ENCODE results near the gene NME7. TPM values are rescaled to one million over a fixed set of nuclear protein-coding genes. Genes with fewer than 3 reads are reported as not detected.
"Not testable (repeated sequence)": the region's sequence is repeated elsewhere in the genome, so short reads cannot be mapped to it uniquely, and the experiment has no call there.

The NME7 gene
- total RNA-seq, 1 donor from 2014 or later, result 25.7 TPM

DNA sequence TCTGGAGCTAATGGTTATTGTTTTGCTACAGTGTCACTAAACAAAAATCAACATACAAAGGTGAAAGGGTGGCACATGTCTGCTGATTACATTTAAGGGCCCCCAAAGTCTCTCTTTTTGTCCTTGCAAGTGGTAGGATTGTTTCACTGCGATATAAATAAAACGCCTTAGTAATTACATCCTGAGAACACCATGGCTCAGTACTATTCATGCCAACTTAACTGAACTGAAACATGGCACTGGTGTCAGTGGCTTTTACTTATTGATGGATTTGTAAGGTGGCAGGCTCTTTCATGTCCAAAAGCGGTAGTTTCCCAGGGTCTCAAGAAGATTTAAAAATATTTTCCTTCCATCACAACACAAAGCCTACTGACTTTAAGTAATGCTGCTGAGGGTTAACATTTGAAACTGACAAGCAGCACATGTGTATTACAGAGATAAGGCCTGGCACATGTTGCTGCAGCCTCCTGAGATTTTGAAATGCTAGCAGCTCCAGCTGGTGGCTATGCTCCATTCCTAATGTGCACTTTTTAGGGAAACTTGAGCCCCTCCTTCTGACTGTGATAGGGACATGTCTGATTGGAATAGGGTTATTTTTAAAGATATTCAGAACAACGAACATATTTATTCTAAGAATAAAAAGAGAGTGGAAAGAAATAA lies 174.3 kb downstream of the NME7 start:
- DNase-seq (ENCODE audit: low read depth, low spot score), result no peak
- Mint-ChIP-seq H3K36me3 (ENCODE audit: low read depth) (peaks cover 9% of the 10 kb centered on the region), H3K27me3 (ENCODE audit: low read depth) (no peaks in the 10 kb centered on the region), H3K9me3 (peaks cover 3% of the 10 kb centered on the region), H3K27ac (ENCODE audit: unreplicated experiment) (no peak overlapping the region), H3K4me1 (peaks cover 8% of the 10 kb centered on the region), H3K4me3 (no peak overlapping the region)
- TF ChIP-seq, protein P1, sequence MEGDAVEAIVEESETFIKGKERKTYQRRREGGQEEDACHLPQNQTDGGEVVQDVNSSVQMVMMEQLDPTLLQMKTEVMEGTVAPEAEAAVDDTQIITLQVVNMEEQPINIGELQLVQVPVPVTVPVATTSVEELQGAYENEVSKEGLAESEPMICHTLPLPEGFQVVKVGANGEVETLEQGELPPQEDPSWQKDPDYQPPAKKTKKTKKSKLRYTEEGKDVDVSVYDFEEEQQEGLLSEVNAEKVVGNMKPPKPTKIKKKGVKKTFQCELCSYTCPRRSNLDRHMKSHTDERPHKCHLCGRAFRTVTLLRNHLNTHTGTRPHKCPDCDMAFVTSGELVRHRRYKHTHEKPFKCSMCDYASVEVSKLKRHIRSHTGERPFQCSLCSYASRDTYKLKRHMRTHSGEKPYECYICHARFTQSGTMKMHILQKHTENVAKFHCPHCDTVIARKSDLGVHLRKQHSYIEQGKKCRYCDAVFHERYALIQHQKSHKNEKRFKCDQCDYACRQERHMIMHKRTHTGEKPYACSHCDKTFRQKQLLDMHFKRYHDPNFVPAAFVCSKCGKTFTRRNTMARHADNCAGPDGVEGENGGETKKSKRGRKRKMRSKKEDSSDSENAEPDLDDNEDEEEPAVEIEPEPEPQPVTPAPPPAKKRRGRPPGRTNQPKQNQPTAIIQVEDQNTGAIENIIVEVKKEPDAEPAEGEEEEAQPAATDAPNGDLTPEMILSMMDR (conservative IDR thresholded peaks at IDR 0.05), result no peak

DNA sequence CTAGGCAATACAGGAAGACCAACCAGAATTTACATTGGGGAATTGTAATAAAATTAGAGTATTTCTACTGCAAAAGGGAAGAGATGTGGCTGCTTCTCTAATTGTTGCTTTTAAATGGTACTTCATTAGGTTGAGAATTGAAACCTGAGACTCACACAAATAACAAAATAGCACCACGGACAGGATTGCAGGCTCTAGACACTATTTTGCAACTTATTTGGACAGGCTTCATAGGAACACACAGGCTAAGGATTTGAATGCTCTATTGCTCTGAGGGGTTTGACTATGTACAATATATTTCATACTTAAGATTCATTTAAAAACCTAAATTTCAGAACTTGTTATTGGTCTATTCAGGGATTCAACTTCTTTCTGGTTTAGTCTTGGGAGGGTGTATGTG lies 181.5 kb downstream of the NME7 start:
- H3K4me1 Mint-ChIP-seq, result no peaks in the 10 kb centered on the region
- H3K9me3 Mint-ChIP-seq, result no peaks in the 10 kb centered on the region
- H3K36me3 Mint-ChIP-seq (ENCODE audit: low read depth), result no peaks in the 10 kb centered on the region
- no peaks in the 10 kb centered on the region for H3K27me3 Mint-ChIP-seq (ENCODE audit: low read depth)
- TF ChIP-seq, protein P1 (conservative IDR thresholded peaks at IDR 0.05), result no peak
- no peak overlapping the region for H3K4me3 Mint-ChIP-seq
- no peak for DNase-seq (ENCODE audit: low read depth, low spot score)
- H3K27ac Mint-ChIP-seq (ENCODE audit: unreplicated experiment), result no peak overlapping the region

DNA sequence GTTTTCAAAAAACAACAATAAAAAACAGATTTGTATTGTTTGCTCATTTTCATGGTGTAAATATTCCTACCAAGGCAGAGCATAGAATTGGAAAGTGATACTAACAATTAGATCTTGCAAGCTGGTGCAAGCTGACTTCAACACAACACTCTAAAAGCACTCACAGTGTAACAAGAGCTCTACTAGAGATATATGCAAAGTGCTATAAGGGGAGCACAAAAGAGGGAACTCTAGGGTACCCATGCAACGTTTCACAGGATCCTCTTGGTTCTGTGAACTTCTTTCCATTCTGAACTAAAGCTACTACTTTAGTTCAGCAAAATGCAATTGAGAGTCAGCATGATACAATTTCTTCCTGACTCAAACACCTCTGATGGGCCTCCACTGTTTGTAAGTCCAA lies 182.8 kb downstream of the NME7 start:
- TF ChIP-seq, protein P1 (conservative IDR thresholded peaks at IDR 0.05), result no peak
- H3K9me3 Mint-ChIP-seq, result no peaks in the 10 kb centered on the region
- no peaks in the 10 kb centered on the region for H3K27me3 Mint-ChIP-seq (ENCODE audit: low read depth)
- no peak overlapping the region for H3K27ac Mint-ChIP-seq (ENCODE audit: unreplicated experiment)
- H3K36me3 Mint-ChIP-seq (ENCODE audit: low read depth), result no peaks in the 10 kb centered on the region
- H3K4me1 Mint-ChIP-seq, result no peaks in the 10 kb centered on the region
- no peak for DNase-seq (ENCODE audit: low read depth, low spot score)
- H3K4me3 Mint-ChIP-seq, result no peak overlapping the region

DNA sequence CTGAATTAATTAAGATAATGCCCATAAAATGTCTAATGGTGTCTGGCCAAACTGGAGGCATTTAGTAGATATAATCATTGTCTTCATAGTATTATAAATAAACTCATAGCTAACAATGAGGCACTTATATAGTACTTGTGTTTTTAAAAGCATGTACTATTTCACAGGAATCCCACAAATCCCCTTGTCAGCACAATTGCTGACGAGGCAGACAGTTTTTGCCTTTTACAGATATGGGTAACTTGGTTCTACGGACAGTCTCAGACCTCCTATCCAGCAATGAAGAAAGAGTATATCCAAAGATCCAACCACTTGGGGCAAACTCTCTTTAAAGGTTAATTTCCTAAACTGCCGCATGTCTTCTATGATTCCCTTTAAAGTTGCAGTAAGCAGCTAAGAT lies 187.4 kb downstream of the NME7 start:
- no peak overlapping the region for H3K4me3 Mint-ChIP-seq
- H3K27me3 Mint-ChIP-seq (ENCODE audit: low read depth), result no peaks in the 10 kb centered on the region
- peaks cover 2% of the 10 kb centered on the region for H3K9me3 Mint-ChIP-seq
- DNase-seq (ENCODE audit: low read depth, low spot score), result no peak
- H3K36me3 Mint-ChIP-seq (ENCODE audit: low read depth), result no peaks in the 10 kb centered on the region
- TF ChIP-seq, protein P1 (conservative IDR thresholded peaks at IDR 0.05), result no peak
- H3K27ac Mint-ChIP-seq (ENCODE audit: unreplicated experiment), result no peak overlapping the region
- H3K4me1 Mint-ChIP-seq, result no peaks in the 10 kb centered on the region

DNA sequence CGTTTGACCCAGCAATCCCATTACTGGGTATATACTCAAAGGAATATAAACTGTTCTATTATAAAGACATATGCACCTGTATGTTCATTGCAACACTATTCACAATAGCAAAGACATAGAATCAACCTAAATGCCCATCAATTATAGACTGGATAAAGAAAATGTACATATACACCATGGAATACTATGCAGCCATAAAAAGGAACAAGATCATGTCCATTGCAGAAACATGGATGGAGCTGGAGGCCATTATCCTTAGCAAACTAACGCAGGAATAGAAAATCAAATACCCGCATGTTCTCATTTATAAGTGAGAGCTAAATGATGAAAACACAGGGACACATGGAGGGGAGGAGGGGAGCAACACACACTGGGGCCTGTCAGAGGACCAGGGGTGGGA lies 188.2 kb downstream of the NME7 start:
- not testable (repeated sequence) for DNase-seq (ENCODE audit: low read depth, low spot score); H3K36me3 Mint-ChIP-seq (ENCODE audit: low read depth); H3K9me3 Mint-ChIP-seq; H3K27ac Mint-ChIP-seq (ENCODE audit: unreplicated experiment); H3K27me3 Mint-ChIP-seq (ENCODE audit: low read depth); H3K4me1 Mint-ChIP-seq; H3K4me3 Mint-ChIP-seq

DNA sequence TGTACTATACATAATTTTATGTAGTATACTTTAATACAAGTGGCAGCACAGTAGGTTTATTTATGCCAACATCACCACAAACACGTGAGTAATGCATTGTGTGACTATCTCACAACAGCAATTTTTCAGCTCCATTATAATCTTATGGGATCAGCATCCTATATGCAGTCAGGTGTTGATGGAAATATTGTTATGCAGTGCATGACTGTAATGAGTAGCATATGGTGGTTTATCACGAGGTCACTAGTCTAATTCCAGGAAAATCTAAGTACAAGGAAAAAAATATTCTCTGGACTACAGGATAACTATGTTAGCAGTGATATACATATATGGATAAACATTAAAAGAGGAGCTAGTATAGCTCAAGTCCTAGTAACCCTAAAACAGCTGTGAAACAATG lies 192.1 kb downstream of the NME7 start:
- TF ChIP-seq, protein P1 (conservative IDR thresholded peaks at IDR 0.05), result no peak
- Mint-ChIP-seq H3K9me3 (peaks cover 2% of the 10 kb centered on the region), H3K27ac (ENCODE audit: unreplicated experiment) (no peak overlapping the region), H3K27me3 (ENCODE audit: low read depth) (no peaks in the 10 kb centered on the region), H3K4me3 (no peak overlapping the region), H3K4me1 (no peaks in the 10 kb centered on the region), H3K36me3 (ENCODE audit: low read depth) (no peaks in the 10 kb centered on the region)
- DNase-seq (ENCODE audit: low read depth, low spot score), result no peak

All from neural crest cell (in vitro differentiated cells).